ENCODE measurements around the gene GNAT1.

- TF ChIP-seq, protein P1, sequence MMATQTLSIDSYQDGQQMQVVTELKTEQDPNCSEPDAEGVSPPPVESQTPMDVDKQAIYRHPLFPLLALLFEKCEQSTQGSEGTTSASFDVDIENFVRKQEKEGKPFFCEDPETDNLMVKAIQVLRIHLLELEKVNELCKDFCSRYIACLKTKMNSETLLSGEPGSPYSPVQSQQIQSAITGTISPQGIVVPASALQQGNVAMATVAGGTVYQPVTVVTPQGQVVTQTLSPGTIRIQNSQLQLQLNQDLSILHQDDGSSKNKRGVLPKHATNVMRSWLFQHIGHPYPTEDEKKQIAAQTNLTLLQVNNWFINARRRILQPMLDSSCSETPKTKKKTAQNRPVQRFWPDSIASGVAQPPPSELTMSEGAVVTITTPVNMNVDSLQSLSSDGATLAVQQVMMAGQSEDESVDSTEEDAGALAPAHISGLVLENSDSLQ (IDR thresholded peaks at IDR 0.05) = no peak
- TF ChIP-seq NFRKB (IDR thresholded peaks at IDR 0.05) = no peak
Observed at GRCh38 chr3:50210510-50211367, 19.3 kb downstream of the GNAT1 start.
